ENCODE measurements around the gene CASQ1.
A peak's percentile ranks its signal among the peaks of the same experiment; 100 is the strongest.

CASQ1 gene

DNA sequence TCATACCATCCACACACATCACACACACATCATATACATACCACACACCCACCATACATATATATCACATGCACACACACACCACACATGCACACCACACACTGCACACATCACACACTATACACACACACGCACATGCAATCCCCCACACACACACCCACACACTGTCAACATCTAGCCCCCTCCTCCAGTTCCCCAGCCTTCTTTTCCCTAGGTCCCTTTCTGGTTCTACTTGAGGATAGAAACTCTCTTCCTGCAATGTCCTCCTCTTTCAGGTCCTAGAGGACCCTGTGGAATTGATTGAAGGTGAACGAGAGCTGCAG, 4.3 kb downstream of the CASQ1 start:
- no peak overlapping the region for H3K4me3 ChIP-seq (ENCODE audit: low read depth, low read length)
- TF ChIP-seq CTCF (IDR thresholded peaks at IDR 0.05; ENCODE audit: low read depth, low read length) (no peak), MYC (IDR thresholded peaks at IDR 0.05; ENCODE audit: low read depth, low read length) (no peak), POLR2A (IDR thresholded peaks at IDR 0.05; ENCODE audit: extremely low read depth, insufficient read length) (no peak)
- TF ChIP-seq, protein P1, sequence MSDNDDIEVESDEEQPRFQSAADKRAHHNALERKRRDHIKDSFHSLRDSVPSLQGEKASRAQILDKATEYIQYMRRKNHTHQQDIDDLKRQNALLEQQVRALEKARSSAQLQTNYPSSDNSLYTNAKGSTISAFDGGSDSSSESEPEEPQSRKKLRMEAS (IDR thresholded peaks at IDR 0.05; ENCODE audit: low read depth, low read length) = no peak
- no peak for DNase-seq (ENCODE audit: low read depth)

GRCh38 chr1:160196143-160196542, 5.8 kb downstream of the CASQ1 start:
- TF ChIP-seq, protein P1 (IDR thresholded peaks at IDR 0.05; ENCODE audit: low read depth, low read length) = no peak
- TF ChIP-seq POLR2A (IDR thresholded peaks at IDR 0.05; ENCODE audit: extremely low read depth, insufficient read length) = no peak
- no peak for TF ChIP-seq MYC (IDR thresholded peaks at IDR 0.05; ENCODE audit: low read depth, low read length)
- TF ChIP-seq CTCF (IDR thresholded peaks at IDR 0.05; ENCODE audit: low read depth, low read length) = no peak

DNA sequence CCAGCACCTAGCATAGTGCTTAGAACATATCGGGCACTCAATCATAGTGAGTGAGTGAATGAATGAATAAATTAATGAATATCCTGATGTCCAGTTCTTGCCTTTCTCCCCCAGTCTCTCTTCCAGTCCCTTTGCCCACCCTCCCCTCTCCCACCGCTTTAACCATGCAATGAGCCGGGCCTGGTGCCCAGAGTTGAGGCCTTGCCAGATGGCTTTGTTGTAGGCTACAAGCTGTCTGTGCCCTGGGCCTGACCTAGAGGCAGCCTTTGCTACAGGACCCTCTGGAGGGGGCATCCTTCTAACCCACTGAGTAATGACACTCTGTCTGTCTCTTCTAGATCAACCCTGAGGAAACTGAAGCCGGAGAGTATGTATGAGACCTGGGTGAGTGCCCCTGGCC, 6.9 kb downstream of the CASQ1 start:
- no peak overlapping the region for H3K4me3 ChIP-seq (ENCODE audit: low read depth, low read length)
- TF ChIP-seq MYC (IDR thresholded peaks at IDR 0.05; ENCODE audit: low read depth, low read length) = no peak
- TF ChIP-seq POLR2A (IDR thresholded peaks at IDR 0.05; ENCODE audit: extremely low read depth, insufficient read length) = no peak
- TF ChIP-seq, protein P1 (IDR thresholded peaks at IDR 0.05; ENCODE audit: low read depth, low read length) = no peak
- no peak for TF ChIP-seq CTCF (IDR thresholded peaks at IDR 0.05; ENCODE audit: low read depth, low read length)
- no peak for DNase-seq (ENCODE audit: low read depth)

More at GRCh38 chr1:160196143-160196542, 5.8 kb downstream of the CASQ1 start:
- H3K4me3 ChIP-seq (ENCODE audit: low read depth, low read length) = no peak overlapping the region
- DNase-seq (ENCODE audit: low read depth) = no peak

- no peak overlapping the region for H3K4me3 ChIP-seq (ENCODE audit: low read depth, low read length)
- no peak for DNase-seq (ENCODE audit: low read depth)
- TF ChIP-seq POLR2A (IDR thresholded peaks at IDR 0.05; ENCODE audit: extremely low read depth, insufficient read length) (no peak), CTCF (IDR thresholded peaks at IDR 0.05; ENCODE audit: low read depth, low read length) (no peak), MYC (IDR thresholded peaks at IDR 0.05; ENCODE audit: low read depth, low read length) (no peak)
- TF ChIP-seq, protein P1 (IDR thresholded peaks at IDR 0.05; ENCODE audit: low read depth, low read length) = no peak
These were observed 10.4 kb downstream of the CASQ1 start for GRCh38 chr1:160200786-160201185.

DNA sequence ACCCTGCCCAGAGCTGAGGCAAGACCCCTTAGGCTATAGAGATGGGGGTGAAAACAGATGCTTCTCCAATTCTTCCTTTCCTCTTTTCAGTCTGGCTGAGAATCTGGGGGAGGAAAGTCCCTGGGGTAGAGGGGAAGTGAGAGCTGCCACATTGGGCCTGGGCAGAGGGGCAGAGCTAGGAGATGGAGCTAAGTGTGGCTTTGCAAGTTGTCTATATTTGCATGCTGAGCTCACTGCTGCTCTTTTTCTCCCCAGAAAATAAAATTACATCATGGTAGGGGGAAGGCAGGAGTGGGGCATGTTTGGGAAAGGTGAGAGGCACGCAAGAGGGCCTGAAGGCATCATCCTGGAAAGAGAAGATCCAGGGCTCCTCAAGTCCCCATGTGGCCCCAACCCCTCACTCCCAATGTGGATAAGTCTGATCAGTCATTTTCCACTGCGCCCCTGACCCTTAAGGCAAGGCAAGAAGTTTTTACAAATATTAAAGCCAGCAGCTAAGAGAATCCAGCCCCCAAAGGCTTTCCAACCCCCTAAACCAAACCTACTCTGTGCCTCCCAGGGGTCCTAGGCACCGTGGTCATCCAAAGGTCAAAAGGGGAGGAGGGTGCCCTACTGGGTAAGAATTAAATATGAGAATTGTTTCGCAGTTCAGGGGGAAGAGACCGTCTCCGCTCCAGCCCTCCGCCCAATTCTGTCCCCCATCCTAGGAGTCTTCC, 14.3 kb downstream of the CASQ1 start:
- TF ChIP-seq, protein P1 (IDR thresholded peaks at IDR 0.05; ENCODE audit: low read depth, low read length) = no peak
- no peak for TF ChIP-seq MYC (IDR thresholded peaks at IDR 0.05; ENCODE audit: low read depth, low read length)
- TF ChIP-seq CTCF (IDR thresholded peaks at IDR 0.05; ENCODE audit: low read depth, low read length) = no peak
- TF ChIP-seq POLR2A (IDR thresholded peaks at IDR 0.05; ENCODE audit: extremely low read depth, insufficient read length) = no peak
- peak overlapping the region; percentile 56 for H3K4me3 ChIP-seq (ENCODE audit: low read depth, low read length)
- DNase-seq (ENCODE audit: low read depth) = peak; percentile 88
